Subcutaneous adipose tissue (tissue), 4 donors: ENCODE results near the gene DIABLO. TPM values are rescaled to one million over a fixed set of nuclear protein-coding genes. Genes with fewer than 3 reads are reported as not detected.

ENCODE experiments used
- small RNA-seq: library from RNA; depleted of rRNA; stranded (forward); fragments of <200 nt; gene quantifications from one replicate; pipeline ENCODE3, GENCODE V24; 2016
- total RNA-seq, 4 donors: library from RNA; depleted of rRNA; stranded (reverse); fragments of >200 nt; gene quantifications; one replicate each; pipeline ENCODE4 v1.1.0, GENCODE V29; 2016
- TF ChIP-seq, protein P1 (sequence below): fragments of 450-650 bp; IDR thresholded peaks from one replicate; pipeline ENCODE4 v1.5.1; 2016; ENCODE audit warnings: low read depth, mild to moderate bottlenecking, control low read depth, antibody characterized with exemption, moderate library complexity

The DIABLO gene
- total RNA-seq, 4 donors from 2014 or later: 25.2 to 38.3 (median 32.0) TPM

DNA sequence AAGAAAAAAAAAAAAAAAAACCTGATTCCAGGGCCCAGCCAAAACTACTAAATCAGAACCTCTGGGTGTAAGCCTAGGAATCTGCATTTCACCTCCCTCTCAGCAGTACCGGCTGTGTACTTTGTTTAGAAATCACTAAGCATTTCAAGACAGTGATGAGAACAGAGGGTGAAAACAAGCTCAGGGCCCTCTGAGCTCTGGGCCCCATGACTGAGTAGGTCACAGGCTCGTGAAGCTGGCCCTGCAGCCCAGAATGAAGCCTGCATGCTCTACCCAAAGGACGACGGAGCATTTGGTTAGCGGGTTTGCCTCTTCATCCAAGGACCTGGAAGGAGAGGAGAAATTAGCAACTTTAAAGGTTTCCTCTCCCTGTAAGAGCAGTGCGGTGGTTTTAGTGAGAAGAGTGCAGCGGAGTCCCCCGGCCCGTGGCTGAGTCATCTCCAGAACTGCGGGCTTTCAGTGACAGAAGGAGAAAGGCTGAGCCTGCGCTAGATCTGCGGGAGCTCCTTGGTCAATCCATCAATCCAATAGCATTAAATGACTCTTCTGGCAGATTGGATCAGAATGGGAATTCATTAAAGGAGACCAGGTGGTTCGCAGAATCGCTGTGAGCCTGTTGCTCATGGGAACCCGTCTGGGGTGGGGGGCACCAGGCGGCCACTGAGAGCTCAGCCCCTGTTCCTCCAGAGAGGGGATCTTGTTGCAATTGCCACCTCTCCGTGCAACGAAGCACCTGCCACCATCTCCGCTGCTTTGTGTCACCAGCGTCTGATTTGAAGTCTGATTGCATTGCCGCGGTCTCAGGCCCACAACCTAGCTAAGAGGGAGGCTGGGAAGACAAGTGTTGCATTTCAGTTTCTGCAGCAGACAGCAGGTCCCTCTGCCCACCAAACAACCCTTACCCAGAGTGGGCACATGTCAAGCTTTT is 59.2 kb downstream of the DIABLO start:
- TF ChIP-seq, protein P1, sequence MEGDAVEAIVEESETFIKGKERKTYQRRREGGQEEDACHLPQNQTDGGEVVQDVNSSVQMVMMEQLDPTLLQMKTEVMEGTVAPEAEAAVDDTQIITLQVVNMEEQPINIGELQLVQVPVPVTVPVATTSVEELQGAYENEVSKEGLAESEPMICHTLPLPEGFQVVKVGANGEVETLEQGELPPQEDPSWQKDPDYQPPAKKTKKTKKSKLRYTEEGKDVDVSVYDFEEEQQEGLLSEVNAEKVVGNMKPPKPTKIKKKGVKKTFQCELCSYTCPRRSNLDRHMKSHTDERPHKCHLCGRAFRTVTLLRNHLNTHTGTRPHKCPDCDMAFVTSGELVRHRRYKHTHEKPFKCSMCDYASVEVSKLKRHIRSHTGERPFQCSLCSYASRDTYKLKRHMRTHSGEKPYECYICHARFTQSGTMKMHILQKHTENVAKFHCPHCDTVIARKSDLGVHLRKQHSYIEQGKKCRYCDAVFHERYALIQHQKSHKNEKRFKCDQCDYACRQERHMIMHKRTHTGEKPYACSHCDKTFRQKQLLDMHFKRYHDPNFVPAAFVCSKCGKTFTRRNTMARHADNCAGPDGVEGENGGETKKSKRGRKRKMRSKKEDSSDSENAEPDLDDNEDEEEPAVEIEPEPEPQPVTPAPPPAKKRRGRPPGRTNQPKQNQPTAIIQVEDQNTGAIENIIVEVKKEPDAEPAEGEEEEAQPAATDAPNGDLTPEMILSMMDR: no peak

DNA sequence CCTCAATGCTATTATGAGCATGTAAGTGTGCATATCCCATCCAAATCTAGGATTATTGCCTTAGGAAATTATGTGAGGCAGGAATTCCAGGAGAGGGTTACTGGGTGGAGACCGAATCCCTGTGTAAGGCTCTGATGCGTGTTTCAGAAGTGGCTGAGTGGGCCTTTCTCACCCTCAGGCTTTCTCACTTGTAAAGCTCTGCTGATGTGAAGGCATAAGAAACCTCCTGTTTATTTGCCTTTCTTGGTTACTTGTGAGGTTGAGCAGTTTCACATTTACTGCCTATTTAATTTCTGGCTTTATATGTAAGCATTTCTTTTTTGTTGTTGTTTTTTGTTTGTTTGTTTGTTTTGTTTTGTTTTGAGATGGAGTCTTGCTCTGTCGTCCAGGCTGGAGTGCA is 62.9 kb downstream of the DIABLO start:
- TF ChIP-seq, protein P1: no peak

DNA sequence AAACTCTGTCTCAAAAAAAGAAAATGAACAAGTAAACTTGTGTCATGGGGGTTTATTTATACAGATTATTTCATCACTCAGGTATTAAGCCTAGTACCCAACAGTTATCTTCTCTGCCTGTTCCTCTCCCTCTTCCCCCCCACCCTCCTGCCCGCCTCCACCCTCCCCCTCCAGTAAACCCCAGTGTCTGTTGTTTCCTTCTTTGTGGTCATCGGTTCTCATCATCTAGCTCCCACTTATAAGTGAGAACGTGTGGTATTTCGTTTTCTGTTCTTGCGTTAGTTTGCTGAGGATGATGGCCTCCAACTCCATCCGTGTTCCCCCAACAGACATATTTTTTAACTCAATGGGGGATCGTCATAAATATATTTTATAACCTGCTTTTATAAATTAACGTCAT is 64.2 kb downstream of the DIABLO start:
- TF ChIP-seq, protein P1: no peak

DNA sequence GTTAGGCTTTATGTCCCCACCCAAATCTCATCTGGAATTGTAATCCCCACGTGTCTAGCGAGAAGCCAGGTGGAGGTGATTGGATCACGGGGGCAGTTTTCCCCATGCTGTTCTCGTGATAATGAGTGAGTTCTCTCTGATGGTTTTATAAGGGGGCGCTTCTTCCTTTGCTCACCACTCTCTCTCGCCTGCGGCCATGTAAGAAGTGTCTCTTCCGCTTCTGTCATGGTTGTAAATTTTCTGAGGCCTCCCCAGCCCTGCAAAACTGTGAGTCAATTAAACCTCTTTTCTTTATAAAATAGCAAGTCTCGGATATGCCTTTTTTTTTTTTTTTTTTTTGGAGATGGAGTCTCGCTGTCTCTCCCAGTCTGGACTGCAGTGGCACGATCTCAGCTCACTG is 65.1 kb downstream of the DIABLO start:
- TF ChIP-seq, protein P1: no peak

DNA sequence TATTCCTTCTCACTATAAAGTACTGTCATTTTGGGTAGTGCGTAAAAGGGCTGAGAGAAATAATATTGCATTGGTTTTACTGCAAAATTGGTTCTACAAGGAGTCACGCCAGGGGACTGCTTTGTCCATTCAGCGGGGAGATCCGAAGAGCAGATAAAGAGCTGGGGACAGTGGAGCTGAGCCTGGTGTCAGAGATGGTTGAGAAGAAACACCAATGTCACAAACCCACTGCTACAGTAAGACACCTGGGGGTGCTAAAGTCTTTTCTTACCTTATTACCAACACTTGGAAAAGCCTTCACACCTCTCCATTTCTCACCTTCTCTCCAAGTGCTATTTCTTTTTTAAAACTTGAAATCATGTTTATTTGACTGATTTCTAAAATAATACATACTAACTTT is 66.0 kb downstream of the DIABLO start:
- TF ChIP-seq, protein P1: no peak

DNA sequence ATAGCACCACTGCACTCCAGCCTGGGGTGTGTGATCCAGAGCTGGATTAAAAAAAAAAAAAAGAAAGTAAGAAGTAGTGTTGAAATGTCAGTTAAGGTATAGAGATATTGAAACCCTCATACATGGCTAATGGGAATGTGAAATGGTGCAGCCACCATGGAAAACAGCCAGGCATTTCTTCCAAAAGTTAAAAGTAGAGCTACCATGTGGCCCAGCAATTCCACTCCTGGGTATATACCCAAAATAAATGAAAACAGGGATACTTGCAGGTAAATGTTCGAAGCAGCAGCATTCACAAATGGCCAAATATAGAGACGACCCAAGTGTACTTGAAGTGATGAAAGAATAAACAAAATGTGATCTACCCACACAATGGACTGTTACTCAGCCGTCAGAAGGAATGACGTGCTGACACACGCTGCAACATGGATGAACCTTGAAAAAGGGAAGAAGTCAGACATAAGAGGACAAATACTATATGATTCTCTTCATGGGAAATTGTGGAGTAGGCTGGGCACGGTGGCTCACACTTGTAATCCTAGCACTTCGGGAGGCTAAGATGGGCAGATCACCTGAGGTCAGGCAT is 67.1 kb downstream of the DIABLO start:
- TF ChIP-seq, protein P1: no peak

Small RNAs within 50 kb of the gene (small RNA-seq; reads per million reads assigned to genes)
- not detected for gene DIABLO

Other genes starting within 250 kb of the DIABLO start
- 1 to 10 TPM; 2.1 to 7.3 (median 3.7) TPM for gene BCL7A, start 204.2 kb downstream of the DIABLO start, total RNA-seq
- 10 to 100 TPM; 19.8 to 37.1 (median 21.4) TPM for gene MLXIP, start 147.3 kb downstream of the DIABLO start, total RNA-seq
- gene IL31, start 51.8 kb downstream of the DIABLO start, total RNA-seq: not detected
- gene LRRC43, start 42.9 kb downstream of the DIABLO start, total RNA-seq: 1 to 10 TPM in 3 of 4 donors, under 1 TPM in 1; 0.65 to 1.5 (median 1.4) TPM
- not detected for gene B3GNT4, start 22.3 kb downstream of the DIABLO start, total RNA-seq
- gene VPS33A, start 40.4 kb upstream of the DIABLO start, total RNA-seq: 10 to 100 TPM; 13.0 to 18.6 (median 15.4) TPM
- gene CLIP1, start 196.6 kb upstream of the DIABLO start, total RNA-seq: 100 to 1,000 TPM in 3 of 4 donors, 10 to 100 TPM in 1; 86.7 to 103 (median 103) TPM